ENCODE results near the gene LATS1. TPM values are rescaled to one million over a fixed set of nuclear protein-coding genes. Genes with fewer than 3 reads are reported as not detected.

Gene LATS1
- total RNA-seq, 1 donor from 2014 or later: 31.5 TPM

GRCh38 chr6:149727793-149728498, 10.0 kb upstream of the LATS1 start:
- H3K4me3 Mint-ChIP-seq (ENCODE audit: unreplicated experiment): no peak overlapping the region
- DNase-seq: no peak
- no peaks in the 10 kb centered on the region for H3K36me3 Mint-ChIP-seq (ENCODE audit: unreplicated experiment)

DNA sequence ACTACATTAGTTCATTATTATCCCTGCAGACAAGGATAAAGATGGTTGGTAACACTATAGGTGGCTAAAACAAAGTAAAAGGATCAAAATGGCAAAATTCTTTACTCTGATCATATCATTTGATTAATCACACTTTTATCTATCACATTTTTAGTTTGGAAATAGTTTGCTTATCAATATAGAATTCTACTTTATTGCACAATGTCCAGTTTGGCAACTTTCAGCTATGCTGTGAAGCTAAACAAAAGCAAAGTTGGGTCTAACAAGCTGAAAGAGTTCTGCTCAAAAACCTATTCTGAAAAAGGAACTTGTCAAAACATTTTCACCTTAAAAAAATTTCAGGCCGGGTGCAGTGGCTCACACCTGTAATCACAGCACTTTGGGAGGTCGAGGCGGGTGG, 7.9 kb upstream of the LATS1 start:
- H3K27me3 Mint-ChIP-seq (ENCODE audit: unreplicated experiment): no peaks in the 10 kb centered on the region
- H3K27ac Mint-ChIP-seq (ENCODE audit: unreplicated experiment): no peak overlapping the region
- no peaks in the 10 kb centered on the region for H3K9me3 Mint-ChIP-seq (ENCODE audit: unreplicated experiment)
- TF ChIP-seq, protein P1, sequence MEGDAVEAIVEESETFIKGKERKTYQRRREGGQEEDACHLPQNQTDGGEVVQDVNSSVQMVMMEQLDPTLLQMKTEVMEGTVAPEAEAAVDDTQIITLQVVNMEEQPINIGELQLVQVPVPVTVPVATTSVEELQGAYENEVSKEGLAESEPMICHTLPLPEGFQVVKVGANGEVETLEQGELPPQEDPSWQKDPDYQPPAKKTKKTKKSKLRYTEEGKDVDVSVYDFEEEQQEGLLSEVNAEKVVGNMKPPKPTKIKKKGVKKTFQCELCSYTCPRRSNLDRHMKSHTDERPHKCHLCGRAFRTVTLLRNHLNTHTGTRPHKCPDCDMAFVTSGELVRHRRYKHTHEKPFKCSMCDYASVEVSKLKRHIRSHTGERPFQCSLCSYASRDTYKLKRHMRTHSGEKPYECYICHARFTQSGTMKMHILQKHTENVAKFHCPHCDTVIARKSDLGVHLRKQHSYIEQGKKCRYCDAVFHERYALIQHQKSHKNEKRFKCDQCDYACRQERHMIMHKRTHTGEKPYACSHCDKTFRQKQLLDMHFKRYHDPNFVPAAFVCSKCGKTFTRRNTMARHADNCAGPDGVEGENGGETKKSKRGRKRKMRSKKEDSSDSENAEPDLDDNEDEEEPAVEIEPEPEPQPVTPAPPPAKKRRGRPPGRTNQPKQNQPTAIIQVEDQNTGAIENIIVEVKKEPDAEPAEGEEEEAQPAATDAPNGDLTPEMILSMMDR (IDR thresholded peaks at IDR 0.05; ENCODE audit: partially characterized antibody, unreplicated experiment): no peak
- no peak overlapping the region for H3K4me3 Mint-ChIP-seq (ENCODE audit: unreplicated experiment)
- no peaks in the 10 kb centered on the region for H3K36me3 Mint-ChIP-seq (ENCODE audit: unreplicated experiment)
- no peaks in the 10 kb centered on the region for H3K4me1 Mint-ChIP-seq (ENCODE audit: low read depth, unreplicated experiment)
- DNase-seq: no peak

More at GRCh38 chr6:149727793-149728498, 10.0 kb upstream of the LATS1 start:
- Mint-ChIP-seq H3K4me1 (ENCODE audit: low read depth, unreplicated experiment) (no peaks in the 10 kb centered on the region), H3K27ac (ENCODE audit: unreplicated experiment) (no peak overlapping the region), H3K9me3 (ENCODE audit: unreplicated experiment) (no peaks in the 10 kb centered on the region), H3K27me3 (ENCODE audit: unreplicated experiment) (no peaks in the 10 kb centered on the region)
- TF ChIP-seq, protein P1 (IDR thresholded peaks at IDR 0.05; ENCODE audit: partially characterized antibody, unreplicated experiment): no peak

- DNase-seq: no peak
- H3K4me3 Mint-ChIP-seq (ENCODE audit: unreplicated experiment): no peak overlapping the region
- no peaks in the 10 kb centered on the region for H3K36me3 Mint-ChIP-seq (ENCODE audit: unreplicated experiment)
- H3K9me3 Mint-ChIP-seq (ENCODE audit: unreplicated experiment): no peaks in the 10 kb centered on the region
- H3K27me3 Mint-ChIP-seq (ENCODE audit: unreplicated experiment): peaks cover 2% of the 10 kb centered on the region
- peak overlapping the region; percentile 25 for H3K27ac Mint-ChIP-seq (ENCODE audit: unreplicated experiment)
- no peaks in the 10 kb centered on the region for H3K4me1 Mint-ChIP-seq (ENCODE audit: low read depth, unreplicated experiment)
- TF ChIP-seq, protein P1 (IDR thresholded peaks at IDR 0.05; ENCODE audit: partially characterized antibody, unreplicated experiment): peak; percentile 70
Observed at GRCh38 chr6:149723771-149724417, 6.0 kb upstream of the LATS1 start.

- Mint-ChIP-seq H3K27ac (ENCODE audit: unreplicated experiment) (no peak overlapping the region), H3K4me3 (ENCODE audit: unreplicated experiment) (no peak overlapping the region), H3K36me3 (ENCODE audit: unreplicated experiment) (no peaks in the 10 kb centered on the region), H3K9me3 (ENCODE audit: unreplicated experiment) (peaks cover under 1% of the 10 kb centered on the region), H3K4me1 (ENCODE audit: low read depth, unreplicated experiment) (peaks cover 3% of the 10 kb centered on the region), H3K27me3 (ENCODE audit: unreplicated experiment) (peaks cover 5% of the 10 kb centered on the region)
- TF ChIP-seq, protein P1 (IDR thresholded peaks at IDR 0.05; ENCODE audit: partially characterized antibody, unreplicated experiment): no peak
- DNase-seq: no peak
Observed at GRCh38 chr6:149723262-149723661, 5.4 kb upstream of the LATS1 start.

GRCh38 chr6:149719531-149719930, 1.6 kb upstream of the LATS1 start:
- peak overlapping the region; percentile 59 for H3K4me3 Mint-ChIP-seq (ENCODE audit: unreplicated experiment)
- peaks cover 16% of the 10 kb centered on the region for H3K4me1 Mint-ChIP-seq (ENCODE audit: low read depth, unreplicated experiment)
- peaks cover 10% of the 10 kb centered on the region for H3K27me3 Mint-ChIP-seq (ENCODE audit: unreplicated experiment)
- H3K9me3 Mint-ChIP-seq (ENCODE audit: unreplicated experiment): peaks cover 4% of the 10 kb centered on the region
- H3K36me3 Mint-ChIP-seq (ENCODE audit: unreplicated experiment): no peaks in the 10 kb centered on the region
- TF ChIP-seq, protein P1 (IDR thresholded peaks at IDR 0.05; ENCODE audit: partially characterized antibody, unreplicated experiment): no peak
- no peak overlapping the region for H3K27ac Mint-ChIP-seq (ENCODE audit: unreplicated experiment)
- no peak for DNase-seq

Data from glutamatergic neuron (in vitro differentiated cells).